Ovary (tissue), 9 donors: ENCODE measurements around the gene PKD2. TPM values are rescaled to one million over a fixed set of nuclear protein-coding genes. Genes with fewer than 3 reads are reported as not detected.

Experiments
- DNase-seq, 5 donors: peaks; one replicate each; pipeline ENCODE4 v3.0.0-alpha.2; 2019 to 2020
- H3K27ac ChIP-seq, 2 donors: fragments of 200-600 bp; one replicate each; pipeline versions ENCODE4 v1.5.1 to v1.8.0; 2019 to 2022
- H3K27me3 ChIP-seq: fragments of 200-600 bp; one replicate; pipeline ENCODE4 v1.8.0; 2022
- H3K36me3 ChIP-seq: fragments of 200-600 bp; sonication (generic); one replicate; pipeline ENCODE4 v1.5.1; 2019
- H3K4me1 ChIP-seq: one replicate; pipeline ENCODE4 v1.8.1; 2013; ENCODE audit warnings: mild to moderate bottlenecking, moderate library complexity; ENCODE audit not compliant: insufficient read depth
- H3K4me3 ChIP-seq: fragments of 200-600 bp; sonication (generic); one replicate; pipeline ENCODE4 v1.5.1; 2017
- H3K9me3 ChIP-seq, 2 donors: fragments of 200-600 bp in 1 of 2; sonication (generic) in 1 of 2; one replicate each; pipeline versions ENCODE4 v1.5.1 to v1.8.1; 2013 to 2019; ENCODE audit warnings: mild to moderate bottlenecking in 1 of 2, moderate library complexity in 1 of 2
- CTCF ChIP-seq, 3 donors: fragments of 450-650 bp in 2 of 3; fragments of 200-600 bp in 1 of 3; IDR thresholded peaks; one replicate each; pipeline versions ENCODE4 v1.5.1 to v1.8.0; 2016 to 2022; ENCODE audit warnings: antibody characterized with exemption in 3 of 3, mild to moderate bottlenecking in 1 of 3
- EP300 ChIP-seq: sonication (generic); formaldehyde crosslinking; IDR thresholded peaks from one replicate; pipeline ENCODE4 v1.6.1; 2017; ENCODE audit warnings: antibody characterized with exemption
- POLR2A ChIP-seq: fragments of 450-650 bp; IDR thresholded peaks from one replicate; pipeline ENCODE4 v1.6.1; 2017; ENCODE audit warnings: antibody characterized with exemption, mild to moderate bottlenecking, moderate library complexity
- WGBS, 3 donors: extraction: QIAGEN DNeasy Blood & Tissue Kit in 1 of 3; methylation state at CpG; one replicate each; pipeline versions ENCODE4 v1.1.5 to v1.1.7; 2013 to 2017; 5-methylcytosine and 5-hydroxymethylcytosine counted together
- intact Hi-C, 4 donors: fragments of 100-400 bp; cut with DNase I; formaldehyde crosslinking; loops; one replicate each; pipeline versions ENCODE4 v1.11.0 to v1.15.1; 2022 to 2023
- polyA plus RNA-seq, 2 donors: library from polyadenylated mRNA; stranded (reverse); fragments of 200-250 nt in 1 of 2; fragments of 350-450 nt in 1 of 2; fragmentation: Illumina TruSeq in 1 of 2; extraction: RNeasy Lipid Tissue Mini Kit (QIAGEN cat#74804) in 1 of 2; gene quantifications; one replicate each; pipeline ENCODE4 v1.2.3, GENCODE V29; 2013 to 2014
- total RNA-seq, 7 donors: library from RNA; depleted of rRNA in 2 of 7; stranded (reverse); fragments of >200 nt in 2 of 7; fragmentation: NEBNext Ultra II Directional in 3 of 7; extraction: Animal tissue kit (Norgen Biotek cat#: 25700) in 3 of 7; gene quantifications; one replicate each; pipeline versions ENCODE4 v1.1.0 to v1.2.4, GENCODE V29; 2016 to 2023
- donor health status: DM: no; HTN: no; CAD: no; lungs with moderate emphysema.
- donor health status: DM: no; HTN: no; CAD: no.
- donor health status: Bipolar disorder and iron deficiency.
- donor health status: DM: yes; HTN: yes; CAD: no.
- donor health status: DM: no; HTN: no; CAD: no.
- donor health status: DM: yes; HTN: yes; CAD: no.

Gene PKD2
- total and polyA plus RNA-seq, 9 donors = 35.7 to 66.9 (median 52.5) TPM

- Histone ChIP-seq H3K36me3 (no peaks in the 10 kb centered on the region), H3K27ac (no peak overlapping the region), H3K9me3 (no peaks in the 10 kb centered on the region), H3K4me1 (peaks cover 16% of the 10 kb centered on the region), H3K4me3 (no peak overlapping the region), H3K27me3 (no peaks in the 10 kb centered on the region)
- DNase-seq = no peak
- TF ChIP-seq POLR2A (no peak), EP300 (no peak), CTCF (IDR thresholded peaks at IDR 0.05) (no peak)
- 77 to 91% (median 91%) methylated on average over 3 of the region's 3 CpGs for WGBS, 3 donors
- intact Hi-C loops = no loop called here
These were observed 5.2 kb downstream of the PKD2 start for GRCh38 chr4:88012647-88013046.

GRCh38 chr4:88014386-88014905 is 7.0 kb downstream of the PKD2 start:
- no peak overlapping the region for H3K27ac ChIP-seq
- H3K9me3 ChIP-seq = no peaks in the 10 kb centered on the region
- WGBS, 3 donors = 96 to 98% (median 97%) methylated on average over 3 of the region's 3 CpGs
- no peaks in the 10 kb centered on the region for H3K27me3 ChIP-seq
- DNase-seq = no peak
- H3K4me1 ChIP-seq = peaks cover 18% of the 10 kb centered on the region
- H3K36me3 ChIP-seq = no peaks in the 10 kb centered on the region
- H3K4me3 ChIP-seq = no peak overlapping the region
- intact Hi-C loops = no loop called here
- TF ChIP-seq POLR2A (no peak), CTCF (IDR thresholded peaks at IDR 0.05) (no peak), EP300 (no peak)

- no peak for TF ChIP-seq EP300
- no peak for TF ChIP-seq CTCF (IDR thresholded peaks at IDR 0.05)
- no peak for TF ChIP-seq POLR2A
- Histone ChIP-seq H3K27ac (no peak overlapping the region), H3K36me3 (no peaks in the 10 kb centered on the region), H3K27me3 (no peaks in the 10 kb centered on the region), H3K4me1 (peaks cover 18% of the 10 kb centered on the region), H3K9me3 (no peaks in the 10 kb centered on the region), H3K4me3 (no peak overlapping the region)
- no peak for DNase-seq
- WGBS, 3 donors = 78 to 80% (median 78%) methylated on average over 10 of the region's 10 CpGs
- intact Hi-C loops = loop anchor here in 1 of 4 donors (5.0 kb wide), 1 partner anchor 587 kb away; no protein-coding TSS in a partner anchor
These were observed 8.3 kb downstream of the PKD2 start for GRCh38 chr4:88015659-88016295.

GRCh38 chr4:88017516-88018297 is 10.3 kb downstream of the PKD2 start:
- H3K4me1 ChIP-seq = peaks cover 19% of the 10 kb centered on the region
- H3K27ac ChIP-seq = peak overlapping the region; percentile 54 to 76
- no peak overlapping the region for H3K4me3 ChIP-seq
- H3K36me3 ChIP-seq = no peaks in the 10 kb centered on the region
- intact Hi-C loops = loop anchor here in 1 of 4 donors (5.0 kb wide), 1 partner anchor 585 kb away; no protein-coding TSS in a partner anchor
- 41 to 45% (median 41%) methylated on average over 7 of the region's 7 CpGs for WGBS, 3 donors
- no peaks in the 10 kb centered on the region for H3K27me3 ChIP-seq
- H3K9me3 ChIP-seq = no peaks in the 10 kb centered on the region
- TF ChIP-seq EP300 = peak; percentile 22
- TF ChIP-seq CTCF (IDR thresholded peaks at IDR 0.05) = no peak
- DNase-seq = peak in 1 of 5 donors; percentile 42
